ENCODE results near the gene PPFIA1. TPM values are rescaled to one million over a fixed set of nuclear protein-coding genes. Genes with fewer than 3 reads are reported as not detected.

PPFIA1 gene
- total and polyA plus RNA-seq, 2 of the 8 experiments (the other 6 are each of a cell fraction or from before 2014, with no cell fraction given) = 44.3 to 73.5 TPM

- H3K9me3 ChIP-seq (ENCODE audit: insufficient read depth in 2 of 2, low read depth in 1 of 2, low read length in 1 of 2) = no peaks in the 10 kb centered on the region
- CTCF ChIA-PET (ENCODE audit: partially characterized antibody) = interaction anchor here (0.7 to 2.9 kb wide), 13 partner anchors 9 to 107 kb away, joined by 3 to 10 read pairs (median 4); no protein-coding TSS in a partner anchor
- H2BK12ac ChIP-seq (ENCODE audit: low read depth, low read length) = no peak overlapping the region
- H2BK120ac ChIP-seq (replicated peaks; ENCODE audit: low read depth, low read length) = no peak overlapping the region
- H3K18ac ChIP-seq (ENCODE audit: extremely low read depth, low read length) = no peak overlapping the region
- H3K36me3 ChIP-seq (ENCODE audit: control insufficient read depth in 2 of 4, insufficient read depth in 4 of 4, low read length in 3 of 4) = peaks cover 25 to 86% (median 67%) of the 10 kb centered on the region in 4 experiments
- H2AK5ac ChIP-seq (ENCODE audit: low read depth, low read length) = no peak overlapping the region
- H3K4me1 ChIP-seq (replicated peaks in 1 of 4; ENCODE audit: control insufficient read depth in 3 of 4, insufficient read depth in 4 of 4, low read length in 3 of 4) = no peaks in the 10 kb centered on the region
- no peak overlapping the region for H3K23ac ChIP-seq (ENCODE audit: insufficient read length)
- H3K56ac ChIP-seq (replicated peaks; ENCODE audit: insufficient read length, low read depth, low read length) = no peak overlapping the region
- no peak overlapping the region for H2BK20ac ChIP-seq (ENCODE audit: low read length)
- FAIRE-seq (no peak), DNase-seq (ENCODE audit: low read depth in 1 of 2, low spot score in 2 of 2) (no peak)
- no peak overlapping the region for H4K5ac ChIP-seq (ENCODE audit: insufficient read length, low read depth, low read length)
- H3K27me3 ChIP-seq (replicated peaks in 1 of 4; ENCODE audit: control insufficient read depth in 3 of 4, extremely low read depth in 1 of 4, insufficient read depth in 3 of 4, low read length in 3 of 4) = no peaks in the 10 kb centered on the region
- no peaks in the 10 kb centered on the region for H3K79me1 ChIP-seq (ENCODE audit: low read depth, low read length)
- H3K79me2 ChIP-seq (ENCODE audit: control insufficient read depth in 1 of 2, insufficient read depth in 2 of 2, low read length in 2 of 2) = no peaks in the 10 kb centered on the region
- H3K9ac ChIP-seq (replicated peaks in 1 of 4; ENCODE audit: extremely low read depth in 1 of 4, low read depth in 3 of 4, low read length in 3 of 4) = no peak overlapping the region
- no peak overlapping the region for H2BK15ac ChIP-seq (ENCODE audit: low read length)
- H3K14ac ChIP-seq (ENCODE audit: insufficient read length) = no peak overlapping the region
- no peak overlapping the region for H3K4me3 ChIP-seq (ENCODE audit: extremely low read depth in 1 of 4, insufficient read depth in 2 of 4, low read depth in 3 of 4, low read length in 4 of 4)
- no peak overlapping the region for H2AFZ ChIP-seq (ENCODE audit: low read length)
- POLR2A ChIA-PET (ENCODE audit: partially characterized antibody) = interaction anchor here (1.5 kb wide), 1 partner anchor 10 kb away, joined by 4 read pairs; no protein-coding TSS in a partner anchor
- no peak overlapping the region for H4K8ac ChIP-seq (ENCODE audit: extremely low read depth, insufficient read depth, low read length)
- no peak overlapping the region for H4K91ac ChIP-seq (replicated peaks; ENCODE audit: insufficient read length, low read length)
- 85% methylated on average over 7 of the region's 7 CpGs; no CpG with 5 or more reads in 1 of the 2 experiments for WGBS, 2 experiments (ENCODE audit: extremely low coverage in 1 of 2, insufficient coverage in 1 of 2, insufficient read length in 1 of 2, insufficient replicate concordance in 2 of 2, low coverage in 1 of 2, low lambda C conversion rate in 2 of 2, missing lambda C conversion rate in 1 of 2)
- no peak overlapping the region for H3K4ac ChIP-seq (replicated peaks; ENCODE audit: insufficient read length, low read depth, low read length)
- H3K27ac ChIP-seq (ENCODE audit: low read depth, low read length) = no peak overlapping the region
- no peak overlapping the region for H2BK5ac ChIP-seq (ENCODE audit: low read depth, low read length)
- peaks cover 5 to 10% of the 10 kb centered on the region in 2 experiments for H4K20me1 ChIP-seq (replicated peaks in 1 of 2; ENCODE audit: control insufficient read depth in 1 of 2, insufficient read depth in 2 of 2, low read length in 2 of 2)
- no peak overlapping the region for H3K4me2 ChIP-seq (ENCODE audit: insufficient read depth in 1 of 2, low read depth in 2 of 2, low read length in 2 of 2)
- H3K23me2 ChIP-seq (ENCODE audit: low read depth, low read length) = no peaks in the 10 kb centered on the region
- TF ChIP-seq ZNF274 (IDR thresholded peaks at IDR 0.05; ENCODE audit: borderline replicate concordance, extremely low read depth, low read length) = no peak
- TF ChIP-seq TCF12 (IDR thresholded peaks at IDR 0.05; ENCODE audit: low read depth, low read length) = no peak
- TF ChIP-seq KDM5A (IDR thresholded peaks at IDR 0.05; ENCODE audit: low read length) = no peak
- TF ChIP-seq CREB1 (IDR thresholded peaks at IDR 0.05) = no peak
- no peak for TF ChIP-seq RNF2 (IDR thresholded peaks at IDR 0.05; ENCODE audit: borderline replicate concordance, low read depth, low read length, missing control alignments, poor library complexity, severe bottlenecking)
- no peak for TF ChIP-seq FOSL1 (IDR thresholded peaks at IDR 0.05; ENCODE audit: insufficient read depth, low read depth, low read length)
- TF ChIP-seq CTCF (IDR thresholded peaks at IDR 0.05; ENCODE audit: control extremely low read depth in 1 of 3, insufficient read depth in 1 of 3, low read depth in 1 of 3, low read length in 3 of 3) = no peak
- no peak for TF ChIP-seq RBBP5 (IDR thresholded peaks at IDR 0.05; ENCODE audit: borderline replicate concordance, low read depth, low read length)
- no peak for TF ChIP-seq MAX (IDR thresholded peaks at IDR 0.05)
- no peak for TF ChIP-seq USF2 (IDR thresholded peaks at IDR 0.05; ENCODE audit: low read length)
Measured at GRCh38 chr11:70332567-70332966, 62.1 kb downstream of the PPFIA1 start.

All from H1 (cell line).